Measurements from ENCODE around the gene LRRC4B. TPM values are rescaled to one million over a fixed set of nuclear protein-coding genes. Genes with fewer than 3 reads are reported as not detected.

The LRRC4B gene, protein sequence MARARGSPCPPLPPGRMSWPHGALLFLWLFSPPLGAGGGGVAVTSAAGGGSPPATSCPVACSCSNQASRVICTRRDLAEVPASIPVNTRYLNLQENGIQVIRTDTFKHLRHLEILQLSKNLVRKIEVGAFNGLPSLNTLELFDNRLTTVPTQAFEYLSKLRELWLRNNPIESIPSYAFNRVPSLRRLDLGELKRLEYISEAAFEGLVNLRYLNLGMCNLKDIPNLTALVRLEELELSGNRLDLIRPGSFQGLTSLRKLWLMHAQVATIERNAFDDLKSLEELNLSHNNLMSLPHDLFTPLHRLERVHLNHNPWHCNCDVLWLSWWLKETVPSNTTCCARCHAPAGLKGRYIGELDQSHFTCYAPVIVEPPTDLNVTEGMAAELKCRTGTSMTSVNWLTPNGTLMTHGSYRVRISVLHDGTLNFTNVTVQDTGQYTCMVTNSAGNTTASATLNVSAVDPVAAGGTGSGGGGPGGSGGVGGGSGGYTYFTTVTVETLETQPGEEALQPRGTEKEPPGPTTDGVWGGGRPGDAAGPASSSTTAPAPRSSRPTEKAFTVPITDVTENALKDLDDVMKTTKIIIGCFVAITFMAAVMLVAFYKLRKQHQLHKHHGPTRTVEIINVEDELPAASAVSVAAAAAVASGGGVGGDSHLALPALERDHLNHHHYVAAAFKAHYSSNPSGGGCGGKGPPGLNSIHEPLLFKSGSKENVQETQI
- 3.7 and 3.8 TPM in 2 replicates for total RNA-seq (2021)
- long read RNA-seq: 0 reads

DNA sequence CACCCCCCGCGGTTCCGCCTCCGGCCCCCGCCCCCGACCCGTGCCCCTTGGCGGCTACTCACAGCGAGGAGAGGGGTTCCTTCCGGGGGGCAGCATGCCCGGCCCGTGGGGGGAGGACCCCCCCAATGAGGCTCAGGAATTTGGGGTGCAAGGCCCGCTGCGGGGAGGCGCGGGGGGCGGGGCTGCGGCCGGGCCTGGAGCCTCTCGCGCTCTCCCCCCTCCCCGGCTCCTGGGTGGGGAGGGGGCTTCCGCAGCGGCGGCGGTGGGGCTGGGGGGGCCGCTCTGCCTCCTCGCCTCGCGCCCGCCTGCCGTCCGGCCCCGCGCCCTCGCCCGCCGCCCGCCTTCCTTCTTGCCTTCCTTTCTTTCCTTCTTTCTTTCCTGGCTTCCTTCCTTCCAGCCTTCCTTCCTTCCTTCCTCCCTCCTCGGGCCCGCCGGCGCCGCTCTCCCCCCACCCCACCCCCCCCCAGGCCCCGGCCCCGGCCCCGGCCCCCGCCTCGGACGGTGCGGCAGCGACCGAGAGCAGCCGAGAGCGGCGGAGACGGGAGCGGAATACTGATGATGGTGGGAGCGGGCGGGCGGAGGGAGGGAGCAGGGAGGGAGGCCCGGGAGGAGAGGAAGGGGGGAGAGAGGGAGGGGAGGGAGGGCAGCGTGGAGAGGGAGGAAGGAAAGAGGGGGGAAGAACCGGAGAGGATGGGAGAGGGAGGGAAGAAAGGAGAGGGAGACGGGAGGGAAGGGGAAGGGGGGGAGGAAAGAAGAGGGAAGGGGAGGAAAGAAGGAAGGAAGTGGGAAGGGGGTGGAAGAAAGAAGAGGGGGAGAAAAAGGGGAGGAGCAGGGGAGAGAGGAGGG, at the start of gene LRRC4B:
LRRC4B (minus strand) TSS at position 554 of the 846 bp plus-strand sequence. CDS start 19,597 bp downstream, outside the sequence.
- H2AFZ ChIP-seq (ENCODE audit: low read length): no peak within 1 kb of the TSS
- H4K20me1 ChIP-seq (ENCODE audit: control insufficient read depth, insufficient read depth, insufficient read length): peaks cover 2% of the 10 kb centered on the region
- H3T11ph ChIP-seq (ENCODE audit: low read length): no peak within 1 kb of the TSS
- no peak within 1 kb of the TSS for H2BK5ac ChIP-seq (ENCODE audit: insufficient read length, low read length)
- peaks cover 9% of the 10 kb centered on the region for H3K23me2 ChIP-seq (ENCODE audit: insufficient read length, low read depth, low read length, poor library complexity, severe bottlenecking)
- no peak within 1 kb of the TSS for H3K27ac ChIP-seq (ENCODE audit: insufficient read length, low read depth, low read length)
- peaks cover 0 to 3% of the 10 kb centered on the region in 2 experiments; a peak in 3 of 5 replicates for H3K9me3 Mint-ChIP-seq
- H2AK5ac ChIP-seq (ENCODE audit: insufficient read length, low read length): no peak within 1 kb of the TSS
- H3K4ac ChIP-seq (ENCODE audit: low read depth, low read length): no peak within 1 kb of the TSS
- peaks cover 24% of the 10 kb centered on the region; the same call in 1 of the 2 replicates for H3K27me3 ChIP-seq (ENCODE audit: insufficient read depth, low read length)
- H2BK12ac ChIP-seq (ENCODE audit: insufficient read length, low read depth, low read length): no peak within 1 kb of the TSS
- no peak within 1 kb of the TSS for H3K56ac ChIP-seq (ENCODE audit: insufficient read length, low read depth, low read length)
- no peaks in the 10 kb centered on the region for H3K9me3 ChIP-seq (ENCODE audit: control insufficient read depth, low read depth, low read length)
- WGBS (ENCODE audit: extremely low coverage, insufficient read length, low lambda C conversion rate): no CpG with 5 or more reads among the region's 65 CpGs
- no peaks in the 10 kb centered on the region; a peak in 2 of 7 replicates for H3K36me3 Mint-ChIP-seq (ENCODE audit: insufficient read depth in 1 of 3, low read depth in 3 of 3)
- H3K4me1 Mint-ChIP-seq: peaks cover 22 to 49% of the 10 kb centered on the region in 2 experiments
- peak within 1 kb of the TSS; percentile 51 to 84 for H3K4me3 Mint-ChIP-seq
- no peak within 1 kb of the TSS for H4K5ac ChIP-seq (ENCODE audit: insufficient read length, low read depth, low read length)
- no peak within 1 kb of the TSS for H2BK120ac ChIP-seq (ENCODE audit: low read depth, low read length, poor library complexity, severe bottlenecking)
- no peak within 1 kb of the TSS for H3K9ac ChIP-seq (ENCODE audit: extremely low read depth, insufficient read length, low read length)
- H3K79me2 ChIP-seq (ENCODE audit: insufficient read depth, low read length): no peaks in the 10 kb centered on the region
- H4K8ac ChIP-seq (replicated peaks; ENCODE audit: insufficient read length, low read depth, low read length): no peak within 1 kb of the TSS
- DNase-seq: peak; percentile 68
- no peak within 1 kb of the TSS for H3K18ac ChIP-seq (ENCODE audit: insufficient read length, low read depth, low read length)
- peak within 1 kb of the TSS in 1 of 3 experiments; percentile 62; a peak in 1 of 7 replicates for H3K27ac Mint-ChIP-seq
- no peaks in the 10 kb centered on the region; the same call in 1 of the 2 replicates for H3K4me1 ChIP-seq (ENCODE audit: insufficient read depth, low read length)
- H2BK15ac ChIP-seq (ENCODE audit: low read depth, low read length): no peak within 1 kb of the TSS
- no peak within 1 kb of the TSS for H3K14ac ChIP-seq (ENCODE audit: insufficient read depth, low read length)
- TF ChIP-seq, protein P1, sequence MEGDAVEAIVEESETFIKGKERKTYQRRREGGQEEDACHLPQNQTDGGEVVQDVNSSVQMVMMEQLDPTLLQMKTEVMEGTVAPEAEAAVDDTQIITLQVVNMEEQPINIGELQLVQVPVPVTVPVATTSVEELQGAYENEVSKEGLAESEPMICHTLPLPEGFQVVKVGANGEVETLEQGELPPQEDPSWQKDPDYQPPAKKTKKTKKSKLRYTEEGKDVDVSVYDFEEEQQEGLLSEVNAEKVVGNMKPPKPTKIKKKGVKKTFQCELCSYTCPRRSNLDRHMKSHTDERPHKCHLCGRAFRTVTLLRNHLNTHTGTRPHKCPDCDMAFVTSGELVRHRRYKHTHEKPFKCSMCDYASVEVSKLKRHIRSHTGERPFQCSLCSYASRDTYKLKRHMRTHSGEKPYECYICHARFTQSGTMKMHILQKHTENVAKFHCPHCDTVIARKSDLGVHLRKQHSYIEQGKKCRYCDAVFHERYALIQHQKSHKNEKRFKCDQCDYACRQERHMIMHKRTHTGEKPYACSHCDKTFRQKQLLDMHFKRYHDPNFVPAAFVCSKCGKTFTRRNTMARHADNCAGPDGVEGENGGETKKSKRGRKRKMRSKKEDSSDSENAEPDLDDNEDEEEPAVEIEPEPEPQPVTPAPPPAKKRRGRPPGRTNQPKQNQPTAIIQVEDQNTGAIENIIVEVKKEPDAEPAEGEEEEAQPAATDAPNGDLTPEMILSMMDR (conservative IDR thresholded peaks at IDR 0.05): no peak
- H3K23ac ChIP-seq (ENCODE audit: insufficient read length, low read depth, low read length): no peak within 1 kb of the TSS
- peaks cover 84% of the 10 kb centered on the region for H3K27me3 Mint-ChIP-seq (ENCODE audit: low read depth)
- no peak within 1 kb of the TSS for H2BK20ac ChIP-seq (ENCODE audit: low read depth, low read length, poor library complexity, severe bottlenecking)
- H3K79me1 ChIP-seq (ENCODE audit: insufficient read depth, low read depth, low read length, poor library complexity, severe bottlenecking): no peaks in the 10 kb centered on the region
- H3K4me2 ChIP-seq (ENCODE audit: insufficient read depth, insufficient read length, low read length): peak within 1 kb of the TSS; percentile 34
- H4K91ac ChIP-seq (ENCODE audit: insufficient read length, low read depth, low read length): no peak within 1 kb of the TSS
